ENCODE data around the gene SURF4. TPM values are rescaled to one million over a fixed set of nuclear protein-coding genes. Genes with fewer than 3 reads are reported as not detected.
A peak's percentile ranks its signal among the peaks of the same experiment; 100 is the strongest.

SURF4 gene
- 105 TPM for total RNA-seq
- 100 to 1,000 TPM in 6 of 8 donors, 10 to 100 TPM in 2; 92.3 to 143 (median 107) TPM for polyA plus RNA-seq (ENCODE audit: insufficient read depth in 1 of 8, insufficient read length in 8 of 8, low replicate concordance in 1 of 8)
- long read RNA-seq, donor 1, transcript SURF4-202 (6 exons, 2,984 nt), result major isoform, 19 of 33 reads
- long read RNA-seq, donor 1, partial matches to known transcripts, result 14 of 33 reads
- long read RNA-seq, donor 1, other reads (novel, unspliced or antisense), result 0 of 33 reads
- long read RNA-seq, donor 2, partial matches to known transcripts, result 0 of 3 reads
- long read RNA-seq, donor 2, other reads (novel, unspliced or antisense), result 0 of 3 reads
- long read RNA-seq, donor 3, transcript SURF4-202 (6 exons, 2,984 nt), result major isoform, 26 of 52 reads
- long read RNA-seq, donor 3, partial matches to known transcripts, result 24 of 52 reads
- long read RNA-seq, donor 3, other reads (novel, unspliced or antisense), result 0 of 52 reads
- long read RNA-seq, donor 4, transcript SURF4-202 (6 exons, 2,984 nt), result major isoform, 26 of 26 reads
- long read RNA-seq, donor 4, partial matches to known transcripts, result 0 of 26 reads
- long read RNA-seq, donor 4, other reads (novel, unspliced or antisense), result 0 of 26 reads
- long read RNA-seq, donor 5, transcript SURF4-202 (6 exons, 2,984 nt), result major isoform, 103 of 125 reads
- long read RNA-seq, donor 5, partial matches to known transcripts, result 21 of 125 reads
- long read RNA-seq, donor 5, other reads (novel, unspliced or antisense), result 0 of 125 reads
- long read RNA-seq, donor 6, transcript SURF4-202 (6 exons, 2,984 nt), result major isoform, 50 of 50 reads
- long read RNA-seq, donor 6, partial matches to known transcripts, result 0 of 50 reads
- long read RNA-seq, donor 6, other reads (novel, unspliced or antisense), result 0 of 50 reads
- long read RNA-seq, donor 7, transcript SURF4-202 (6 exons, 2,984 nt), result major isoform, 52 of 52 reads
- long read RNA-seq, donor 7, partial matches to known transcripts, result 0 of 52 reads
- long read RNA-seq, donor 7, other reads (novel, unspliced or antisense), result 0 of 52 reads
- long read RNA-seq, donor 8, transcript SURF4-202 (6 exons, 2,984 nt), result major isoform, 28 of 28 reads
- long read RNA-seq, donor 8, partial matches to known transcripts, result 0 of 28 reads
- long read RNA-seq, donor 8, other reads (novel, unspliced or antisense), result 0 of 28 reads
- long read RNA-seq, donor 9, transcript SURF4-202 (6 exons, 2,984 nt), result major isoform, 28 of 28 reads
- long read RNA-seq, donor 9, partial matches to known transcripts, result 0 of 28 reads
- long read RNA-seq, donor 9, other reads (novel, unspliced or antisense), result 0 of 28 reads
- long read RNA-seq, donor 10, transcript SURF4-202 (6 exons, 2,984 nt), result major isoform, 42 of 43 reads
- long read RNA-seq, donor 10, partial matches to known transcripts, result 0 of 43 reads
- long read RNA-seq, donor 10, other reads (novel, unspliced or antisense), result 0 of 43 reads
- long read RNA-seq, donor 11, transcript SURF4-202 (6 exons, 2,984 nt), result major isoform, 25 of 28 reads
- long read RNA-seq, donor 11, partial matches to known transcripts, result 0 of 28 reads
- long read RNA-seq, donor 11, other reads (novel, unspliced or antisense), result 0 of 28 reads

- peak; percentile 99 for DNase-seq
Observed at GRCh38 chr9:133375724-133376654, at the start of gene SURF4, which contains the start of gene STKLD1. SURF4 (minus strand) TSS chr9:133376060; CDS start chr9:133375969, 91 bp downstream. STKLD1 (plus strand) TSS chr9:133376366; CDS start chr9:133376474, 108 bp downstream.

GRCh38 chr9:133425049-133425632 lies 49.3 kb upstream of the SURF4 start:
- no peaks in the 10 kb centered on the region for H3K36me3 ChIP-seq (ENCODE audit: control insufficient read depth, insufficient read depth, low read length)
- 88% methylated on average over 19 of the region's 22 CpGs for WGBS (ENCODE audit: insufficient coverage)
- peak overlapping the region; percentile 13 for H3K27ac ChIP-seq (ENCODE audit: low read length)
- peaks cover 5% of the 10 kb centered on the region for H3K4me1 ChIP-seq (ENCODE audit: control insufficient read depth, insufficient read depth, low read length)
- H3K4me3 ChIP-seq (ENCODE audit: low read length), result no peak overlapping the region
- no peak for DNase-seq
- peaks cover 20% of the 10 kb centered on the region for H3K27me3 ChIP-seq (ENCODE audit: control insufficient read depth, insufficient read depth, low read length)
- no peaks in the 10 kb centered on the region for H3K9me3 ChIP-seq (replicated peaks; ENCODE audit: control insufficient read depth, low read depth, low read length)

More at GRCh38 chr9:133375724-133376654, at the start of gene SURF4, which contains the start of gene STKLD1:
- Histone ChIP-seq H3K27me3 (ENCODE audit: control insufficient read depth, insufficient read depth, low read length) (no peaks in the 10 kb centered on the region), H3K4me1 (ENCODE audit: control insufficient read depth, insufficient read depth, low read length) (peaks cover 21% of the 10 kb centered on the region), H3K9me3 (replicated peaks; ENCODE audit: control insufficient read depth, low read depth, low read length) (peaks cover 3% of the 10 kb centered on the region), H3K27ac (ENCODE audit: low read length) (peak within 1 kb of the TSS; percentile 91), H3K36me3 (ENCODE audit: control insufficient read depth, insufficient read depth, low read length) (peaks cover 13% of the 10 kb centered on the region), H3K4me3 (ENCODE audit: low read length) (peak within 1 kb of the TSS; percentile 90)
- under 1% methylated on average over 120 of the region's 120 CpGs for WGBS (ENCODE audit: insufficient coverage)

- H3K27ac ChIP-seq (ENCODE audit: low read length), result no peak overlapping the region
Observed at GRCh38 chr9:133424187-133424586, 48.3 kb upstream of the SURF4 start.

GRCh38 chr9:133423216-133423615 lies 47.4 kb upstream of the SURF4 start:
- Histone ChIP-seq H3K9me3 (replicated peaks; ENCODE audit: control insufficient read depth, low read depth, low read length) (no peaks in the 10 kb centered on the region), H3K27ac (ENCODE audit: low read length) (no peak overlapping the region), H3K36me3 (ENCODE audit: control insufficient read depth, insufficient read depth, low read length) (no peaks in the 10 kb centered on the region), H3K4me3 (ENCODE audit: low read length) (no peak overlapping the region), H3K4me1 (ENCODE audit: control insufficient read depth, insufficient read depth, low read length) (peaks cover 9% of the 10 kb centered on the region), H3K27me3 (ENCODE audit: control insufficient read depth, insufficient read depth, low read length) (peaks cover 10% of the 10 kb centered on the region)
- WGBS (ENCODE audit: insufficient coverage), result no CpG with 5 or more reads among the region's 3 CpGs
- DNase-seq, result no peak

More at GRCh38 chr9:133424187-133424586, 48.3 kb upstream of the SURF4 start:
- no peaks in the 10 kb centered on the region for H3K36me3 ChIP-seq (ENCODE audit: control insufficient read depth, insufficient read depth, low read length)
- DNase-seq, result no peak
- H3K4me3 ChIP-seq (ENCODE audit: low read length), result no peak overlapping the region
- peaks cover 13% of the 10 kb centered on the region for H3K27me3 ChIP-seq (ENCODE audit: control insufficient read depth, insufficient read depth, low read length)
- peaks cover 5% of the 10 kb centered on the region for H3K4me1 ChIP-seq (ENCODE audit: control insufficient read depth, insufficient read depth, low read length)
- 93% methylated on average over 8 of the region's 12 CpGs for WGBS (ENCODE audit: insufficient coverage)
- no peaks in the 10 kb centered on the region for H3K9me3 ChIP-seq (replicated peaks; ENCODE audit: control insufficient read depth, low read depth, low read length)

GRCh38 chr9:133421615-133422542 lies 46.0 kb upstream of the SURF4 start, which contains the start of gene ADAMTS13:
ADAMTS13 (plus strand) TSS chr9:133422367; CDS start chr9:133422444, 77 bp downstream.
- H3K27me3 ChIP-seq (ENCODE audit: control insufficient read depth, insufficient read depth, low read length), result no peaks in the 10 kb centered on the region
- H3K4me1 ChIP-seq (ENCODE audit: control insufficient read depth, insufficient read depth, low read length), result peaks cover 9% of the 10 kb centered on the region
- H3K36me3 ChIP-seq (ENCODE audit: control insufficient read depth, insufficient read depth, low read length), result no peaks in the 10 kb centered on the region
- WGBS (ENCODE audit: insufficient coverage), result 41% methylated on average over 18 of the region's 23 CpGs
- no peaks in the 10 kb centered on the region for H3K9me3 ChIP-seq (replicated peaks; ENCODE audit: control insufficient read depth, low read depth, low read length)
- no peak for DNase-seq
- H3K4me3 ChIP-seq (ENCODE audit: low read length), result no peak within 1 kb of the TSS
- H3K27ac ChIP-seq (ENCODE audit: low read length), result no peak within 1 kb of the TSS

- Histone ChIP-seq H3K4me1 (ENCODE audit: control insufficient read depth, insufficient read depth, low read length) (peaks cover 18% of the 10 kb centered on the region), H3K4me3 (ENCODE audit: low read length) (no peak overlapping the region), H3K36me3 (ENCODE audit: control insufficient read depth, insufficient read depth, low read length) (peaks cover 3% of the 10 kb centered on the region), H3K27me3 (ENCODE audit: control insufficient read depth, insufficient read depth, low read length) (no peaks in the 10 kb centered on the region), H3K27ac (ENCODE audit: low read length) (no peak overlapping the region), H3K9me3 (replicated peaks; ENCODE audit: control insufficient read depth, low read depth, low read length) (no peaks in the 10 kb centered on the region)
- DNase-seq, result no peak
- WGBS (ENCODE audit: insufficient coverage), result 75% methylated on average over 4 of the region's 5 CpGs
Observed at GRCh38 chr9:133420392-133420827, 44.5 kb upstream of the SURF4 start.

- H3K4me1 ChIP-seq (ENCODE audit: control insufficient read depth, insufficient read depth, low read length), result peaks cover 18% of the 10 kb centered on the region
- H3K36me3 ChIP-seq (ENCODE audit: control insufficient read depth, insufficient read depth, low read length), result peaks cover 17% of the 10 kb centered on the region
- H3K9me3 ChIP-seq (replicated peaks; ENCODE audit: control insufficient read depth, low read depth, low read length), result no peaks in the 10 kb centered on the region
- no peak overlapping the region for H3K4me3 ChIP-seq (ENCODE audit: low read length)
- H3K27ac ChIP-seq (ENCODE audit: low read length), result no peak overlapping the region
- no peaks in the 10 kb centered on the region for H3K27me3 ChIP-seq (ENCODE audit: control insufficient read depth, insufficient read depth, low read length)
- 48% methylated on average over 11 of the region's 13 CpGs for WGBS (ENCODE audit: insufficient coverage)
- DNase-seq, result no peak
Observed at GRCh38 chr9:133419005-133419404, 43.1 kb upstream of the SURF4 start.
